Measurements from ENCODE around the gene ROBO4. TPM values are rescaled to one million over a fixed set of nuclear protein-coding genes. Genes with fewer than 3 reads are reported as not detected.

ROBO4 gene
- total and polyA plus RNA-seq, 2 of the 13 experiments (the other 11 are each of a cell fraction or from before 2014, with no cell fraction given): 0.07 to 1.1 TPM

DNA sequence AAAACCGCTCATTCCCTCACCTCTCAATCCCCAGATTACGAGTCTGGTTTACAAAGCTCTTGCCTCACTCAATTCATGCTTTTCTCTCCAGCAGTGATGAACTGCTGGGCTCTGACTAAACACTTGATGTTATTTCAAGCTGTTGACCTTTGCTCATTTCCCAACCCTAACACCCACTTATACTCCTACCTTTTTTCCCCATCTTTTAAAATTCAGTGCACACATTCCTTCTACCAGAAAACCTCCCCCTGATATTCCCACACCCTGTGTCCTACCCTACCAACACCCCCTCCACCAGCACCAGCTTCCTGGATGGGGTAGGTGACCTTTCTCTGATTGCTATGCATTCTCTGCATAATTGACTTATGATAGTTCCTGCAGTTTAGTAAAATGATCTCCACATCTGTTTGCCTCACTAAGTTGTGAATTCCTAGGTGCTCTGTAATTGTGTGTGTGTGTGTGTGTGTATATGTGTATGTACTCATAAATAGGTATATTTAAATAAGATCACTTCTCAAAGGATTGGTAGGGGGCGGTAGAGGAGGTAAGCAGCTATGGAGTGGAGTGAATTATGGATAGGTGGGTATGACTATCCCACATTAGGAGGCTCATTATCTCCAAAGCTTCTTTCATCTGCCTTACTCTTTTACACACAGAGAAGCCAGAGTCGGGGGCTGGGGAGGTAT lies 37.3 kb upstream of the ROBO4 start (continued):
- TF ChIP-seq ZNF547 (CRISPR knock-in tag; IDR thresholded peaks at IDR 0.05): no peak
- no peak for TF ChIP-seq ZNF432 (CRISPR knock-in tag; IDR thresholded peaks at IDR 0.05; ENCODE audit: borderline replicate concordance)
- TF ChIP-seq ZNF761 (CRISPR knock-in tag; conservative IDR thresholded peaks at IDR 0.05): no peak
- TF ChIP-seq ZBTB43 (CRISPR knock-in tag; conservative IDR thresholded peaks at IDR 0.05): no peak
- no peak for TF ChIP-seq ZNF317 (CRISPR knock-in tag; IDR thresholded peaks at IDR 0.05)
- TF ChIP-seq ZNF550 (CRISPR knock-in tag; IDR thresholded peaks at IDR 0.05; ENCODE audit: borderline replicate concordance): no peak
- TF ChIP-seq KMT2B (CRISPR knock-in tag; IDR thresholded peaks at IDR 0.05): no peak
- TF ChIP-seq ZNF878 (CRISPR knock-in tag; IDR thresholded peaks at IDR 0.05): no peak
- TF ChIP-seq MBNL3 (CRISPR knock-in tag; conservative IDR thresholded peaks at IDR 0.05): no peak
- no peak for TF ChIP-seq ZHX2 (IDR thresholded peaks at IDR 0.05; ENCODE audit: low read depth)
- TF ChIP-seq ZHX2 (CRISPR knock-in tag; IDR thresholded peaks at IDR 0.05; ENCODE audit: borderline replicate concordance): no peak
- TF ChIP-seq ZNF703 (CRISPR knock-in tag; IDR thresholded peaks at IDR 0.05; ENCODE audit: borderline replicate concordance): no peak
- TF ChIP-seq GLI4 (CRISPR knock-in tag; IDR thresholded peaks at IDR 0.05; ENCODE audit: borderline replicate concordance): no peak
- TF ChIP-seq IKZF1 (IDR thresholded peaks at IDR 0.05): no peak
- TF ChIP-seq TERF1 (CRISPR knock-in tag; IDR thresholded peaks at IDR 0.05): no peak
- TF ChIP-seq ZNF3 (CRISPR knock-in tag; IDR thresholded peaks at IDR 0.05): no peak
- no peak for TF ChIP-seq ZNF839 (CRISPR knock-in tag; IDR thresholded peaks at IDR 0.05; ENCODE audit: borderline replicate concordance)
- no peak for TF ChIP-seq NCOA5 (CRISPR knock-in tag; IDR thresholded peaks at IDR 0.05)
- TF ChIP-seq KDM3A (CRISPR knock-in tag; IDR thresholded peaks at IDR 0.05; ENCODE audit: low read depth): no peak
- no peak for TF ChIP-seq ZNF263 (CRISPR knock-in tag; IDR thresholded peaks at IDR 0.05)
- no peak for TF ChIP-seq ZNF781 (CRISPR knock-in tag; IDR thresholded peaks at IDR 0.05; ENCODE audit: borderline replicate concordance, not compliant biosample characterization)
- no peak for TF ChIP-seq FOXA1 (IDR thresholded peaks at IDR 0.05)
- peak; percentile 56 for TF ChIP-seq FOXA1 (CRISPR knock-in tag; IDR thresholded peaks at IDR 0.05)
- no peak for TF ChIP-seq GPN1 (CRISPR knock-in tag; IDR thresholded peaks at IDR 0.05; ENCODE audit: borderline replicate concordance)
- TF ChIP-seq IRF2 (CRISPR knock-in tag; IDR thresholded peaks at IDR 0.05): no peak

Data from HepG2 (cell line).